Thyroid gland (tissue), 4 donors: ENCODE data around the gene SDHAF2.

Experiments used
- POLR2A ChIP-seq, 2 donors: fragments of 450-650 bp; IDR thresholded peaks; one replicate each; pipeline ENCODE4 v1.6.1; 2017; ENCODE audit warnings: antibody characterized with exemption in 2 of 2, mild to moderate bottlenecking in 2 of 2, moderate library complexity in 1 of 2
- TF ChIP-seq, protein P1 (sequence below), 6 experiments: fragments of 200-600 bp in 3 of 6; fragments of 450-650 bp in 3 of 6; sonication (generic) in 3 of 6; IDR thresholded peaks; one replicate each; pipeline ENCODE4 v1.5.1; 2016 to 2019; ENCODE audit warnings: antibody characterized with exemption in 6 of 6, mild to moderate bottlenecking in 2 of 6, inconsistent platforms in 1 of 6, moderate library complexity in 1 of 6

GRCh38 chr11:61484541-61484940 lies 54.6 kb downstream of the SDHAF2 start:
- TF ChIP-seq, protein P1, sequence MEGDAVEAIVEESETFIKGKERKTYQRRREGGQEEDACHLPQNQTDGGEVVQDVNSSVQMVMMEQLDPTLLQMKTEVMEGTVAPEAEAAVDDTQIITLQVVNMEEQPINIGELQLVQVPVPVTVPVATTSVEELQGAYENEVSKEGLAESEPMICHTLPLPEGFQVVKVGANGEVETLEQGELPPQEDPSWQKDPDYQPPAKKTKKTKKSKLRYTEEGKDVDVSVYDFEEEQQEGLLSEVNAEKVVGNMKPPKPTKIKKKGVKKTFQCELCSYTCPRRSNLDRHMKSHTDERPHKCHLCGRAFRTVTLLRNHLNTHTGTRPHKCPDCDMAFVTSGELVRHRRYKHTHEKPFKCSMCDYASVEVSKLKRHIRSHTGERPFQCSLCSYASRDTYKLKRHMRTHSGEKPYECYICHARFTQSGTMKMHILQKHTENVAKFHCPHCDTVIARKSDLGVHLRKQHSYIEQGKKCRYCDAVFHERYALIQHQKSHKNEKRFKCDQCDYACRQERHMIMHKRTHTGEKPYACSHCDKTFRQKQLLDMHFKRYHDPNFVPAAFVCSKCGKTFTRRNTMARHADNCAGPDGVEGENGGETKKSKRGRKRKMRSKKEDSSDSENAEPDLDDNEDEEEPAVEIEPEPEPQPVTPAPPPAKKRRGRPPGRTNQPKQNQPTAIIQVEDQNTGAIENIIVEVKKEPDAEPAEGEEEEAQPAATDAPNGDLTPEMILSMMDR (IDR thresholded peaks at IDR 0.05): no peak
- TF ChIP-seq POLR2A (IDR thresholded peaks at IDR 0.05): no peak
